K562 (cell line): ENCODE measurements around the gene SULT1A3. TPM values are rescaled to one million over a fixed set of nuclear protein-coding genes. Genes with fewer than 3 reads are reported as not detected.

Source experiments
- ATAC-seq: fragments of 200-7000 bp; cut with Tn5 transposase; 3 replicates; pipeline ENCODE4 v1.9.1; 2020; ENCODE audit warnings: moderate library complexity
- BruUV-seq: library from RNA; stranded (reverse); fragments of 400-500 nt; replicated peaks from 2 replicates; lab custom pipeline; 2021; lab: Mats Ljungman, UMichigan
- CTCF ChIA-PET: fragments of 300-600 bp; formaldehyde crosslinking; extraction: SDS; loops from one replicate; lab custom pipeline; 2021; ENCODE audit warnings: low intra/inter-chr PET ratio; lab: Yijun Ruan, JAX
- POLR2A ChIA-PET: fragments of 300-600, 350-650 bp; sonication (Branson Sonifier 250); formaldehyde crosslinking; extraction: SDS; loops from one replicate; lab custom pipeline; 2021; ENCODE audit warnings: antibody characterized with exemption, inconsistent platforms; lab: Yijun Ruan, JAX
- DNase-seq, 4 experiments: peaks; one replicate each; pipeline versions ENCODE4 v3.0.0 to v3.0.0-alpha.2; 2011 to 2018; ENCODE audit warnings: low spot score in 3 of 4, mixed read lengths in 3 of 4; ENCODE audit errors: extremely low read depth in 1 of 4
- FAIRE-seq: peaks from 2 replicates; lab custom pipeline; 2011; peaks lifted over from hg19 to GRCh38; lab: Jason Lieb, UNC
- H2AFZ ChIP-seq: 2 replicates; pipeline ENCODE4 v1.6.0; 2011; ENCODE audit warnings: low read depth, low read length, control low read depth, inconsistent platforms
- H3K27ac ChIP-seq: fragments of 200-600 bp; 3 replicates; pipeline ENCODE4 v1.8.0; 2011; ENCODE audit warnings: low read depth, mild to moderate bottlenecking, control low read depth, inconsistent platforms, low read length, moderate library complexity, mixed read lengths; ENCODE audit errors: extremely low read depth
- H3K27me3 ChIP-seq, 2 experiments: fragments of 300-600 bp in 1 of 2; 2 replicates in 1 of 2; 3 replicates in 1 of 2; pipeline versions ENCODE4 v1.6.0 to v1.8.0; 2011; ENCODE audit warnings: inconsistent platforms in 2 of 2, low read length in 2 of 2, mild to moderate bottlenecking in 1 of 2, mixed read lengths in 1 of 2, moderate library complexity in 1 of 2; ENCODE audit not compliant: control insufficient read depth in 2 of 2, insufficient read depth in 2 of 2
- H3K36me3 ChIP-seq: fragments of 300-600 bp; 3 replicates; pipeline ENCODE4 v1.8.0; 2011; ENCODE audit warnings: mild to moderate bottlenecking, low read length, inconsistent platforms; ENCODE audit not compliant: control insufficient read depth, insufficient read depth
- H3K4me1 ChIP-seq, 2 experiments: fragments of 200-600 bp in 1 of 2; replicated peaks in 1 of 2; 2 replicates in 1 of 2; 3 replicates in 1 of 2; pipeline versions ENCODE4 v1.5.1 to v1.8.0; 2011; ENCODE audit warnings: inconsistent platforms in 2 of 2, low read length in 2 of 2, mild to moderate bottlenecking in 1 of 2, mixed read lengths in 1 of 2, moderate library complexity in 1 of 2; ENCODE audit not compliant: control insufficient read depth in 2 of 2, insufficient read depth in 2 of 2
- H3K4me2 ChIP-seq: 2 replicates; pipeline ENCODE4 v1.6.1; 2011; ENCODE audit warnings: low read length, control low read depth, inconsistent platforms, mixed read lengths; ENCODE audit not compliant: insufficient read depth
- H3K4me3 ChIP-seq: fragments of 200-600 bp; sonication (generic), shearing (Covaris generic); 2 replicates; pipeline ENCODE4 v1.5.1; 2016; ENCODE audit warnings: control low read depth, inconsistent platforms
- H3K79me2 ChIP-seq: fragments of 200-600 bp; 3 replicates; pipeline ENCODE4 v1.8.0; 2011; ENCODE audit warnings: low read length, inconsistent platforms; ENCODE audit not compliant: control insufficient read depth, insufficient read depth
- H3K9ac ChIP-seq, 2 experiments: 2 replicates each; pipeline versions ENCODE4 v1.6.0 to v1.6.1; 2011; ENCODE audit warnings: low read depth in 2 of 2, low read length in 2 of 2, control low read depth in 1 of 2, inconsistent platforms in 1 of 2, mild to moderate bottlenecking in 1 of 2, mixed read lengths in 1 of 2; ENCODE audit not compliant: insufficient read depth in 1 of 2
- H3K9me1 ChIP-seq: one replicate; pipeline ENCODE4 v1.6.0; 2011; ENCODE audit warnings: inconsistent platforms, mild to moderate bottlenecking, low read length, moderate library complexity; ENCODE audit not compliant: control insufficient read depth, insufficient read depth
- H3K9me3 ChIP-seq: replicated peaks from 2 replicates; pipeline ENCODE4 v1.5.1; 2011; ENCODE audit warnings: low read depth, low read length, inconsistent platforms; ENCODE audit not compliant: control insufficient read depth, insufficient read depth
- H4K20me1 ChIP-seq: replicated peaks from 2 replicates; pipeline ENCODE4 v1.6.1; 2011; ENCODE audit warnings: low read length, inconsistent platforms, mixed read lengths; ENCODE audit not compliant: control insufficient read depth, insufficient read depth
- HDAC2 ChIP-seq: fragments of 450-650 bp; IDR thresholded peaks from 2 replicates; pipeline ENCODE4 v1.6.1; 2016; ENCODE audit warnings: mild to moderate bottlenecking
- RUNX1 ChIP-seq: sonication (generic); IDR thresholded peaks from 2 replicates; pipeline ENCODE4 v1.6.1; 2016; ENCODE audit warnings: antibody characterized with exemption, low read depth
- SREBF2 ChIP-seq: sonication (generic); formaldehyde crosslinking; IDR thresholded peaks from 2 replicates; pipeline ENCODE4 v1.4.0; 2020; ENCODE audit warnings: mild to moderate bottlenecking, missing genetic modification reagents
- ZBTB33 ChIP-seq: sonication (generic); formaldehyde crosslinking; IDR thresholded peaks from 2 replicates; pipeline ENCODE4 v1.8.1; 2023; ENCODE audit warnings: mild to moderate bottlenecking, missing genetic modification reagents
- WGBS: fragments of 100-300 bp; shearing (Covaris generic); methylation state at CpG from one replicate; pipeline ENCODE4 v1.1.6; 2016; ENCODE audit warnings: low coverage, mixed read lengths; ENCODE audit not compliant: insufficient coverage; ENCODE audit errors: missing lambda C conversion rate; 5-methylcytosine and 5-hydroxymethylcytosine counted together
- in situ Hi-C: fragments of 300-500 bp; cut with MboI; formaldehyde crosslinking; loops from 4 replicates; pipeline ENCODE4 v1.15.0; 2018; ENCODE audit warnings: inconsistent platforms, mixed read lengths
- intact Hi-C: fragments of 100-400 bp; cut with micrococcal nuclease; formaldehyde crosslinking; loops from 2 replicates; pipeline ENCODE4 v1.14.2; 2022
- polyA plus RNA-seq, 8 experiments: library from polyadenylated mRNA; depleted of rRNA in 4 of 8; stranded (reverse) in 5 of 8; unstranded in 3 of 8; fragments of >200 nt; fragmentation: Nextera tagmentation in 2 of 8; fragmentation: Illumina TruSeq in 1 of 8; extraction: Ambion mirVana in 2 of 8; extraction: Trizol in 1 of 8; gene quantifications; 2 replicates each; pipeline versions ENCODE4 v1.2.1 to v1.2.3, GENCODE V29; 2011 to 2014; ENCODE audit warnings: inconsistent platforms in 1 of 8, missing spikeins in 1 of 8
- total RNA-seq, 7 experiments: library from RNA; depleted of rRNA in 6 of 7; stranded (reverse); fragments of >200 nt in 6 of 7; fragmentation: Illumina TruSeq in 2 of 7; extraction: Trizol in 2 of 7; gene quantifications; 2 replicates each; pipeline versions ENCODE4 v1.2.1 to v1.2.3, GENCODE V29; 2011 to 2021; ENCODE audit warnings: low replicate concordance in 1 of 7

SULT1A3 gene
- total and polyA plus RNA-seq, 9 of the 15 experiments (the other 6 are each of a cell fraction or from before 2014, with no cell fraction given), result 2.4 to 18.0 (median 7.3) TPM

DNA sequence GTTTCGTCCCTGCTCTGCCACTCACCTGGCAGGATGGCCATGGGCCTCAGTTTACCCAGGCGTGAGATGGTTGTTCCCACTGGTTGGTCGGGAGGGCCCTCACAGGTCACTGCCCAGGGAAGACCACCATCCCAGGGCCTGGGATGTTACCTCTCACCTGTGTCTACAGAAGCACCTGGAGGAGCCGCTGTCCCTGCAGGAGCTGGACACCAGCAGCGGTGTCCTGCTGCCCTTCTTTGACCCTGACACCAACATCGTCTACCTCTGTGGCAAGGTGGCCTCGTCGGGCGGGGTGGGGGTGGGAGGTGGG, 11.5 kb upstream of the SULT1A3 start:
- Histone ChIP-seq H4K20me1 (no peaks in the 10 kb centered on the region), H3K79me2 (no peaks in the 10 kb centered on the region), H3K9ac (0 out of 4 replicates have a peak overlapping the region, but pooled peaks of 1 of the 2 experiments have one; percentile 3), H2AFZ (no peak overlapping the region), H3K27ac (no peak overlapping the region), H3K27me3 (no peaks in the 10 kb centered on the region), H3K9me1 (no peaks in the 10 kb centered on the region), H3K4me2 (0 out of 2 replicates have a peak overlapping the region, but pooled peaks have one; percentile 75), H3K36me3 (0 out of 3 replicates have a peak, but pooled peaks cover 3% of the 10 kb centered on the region), H3K9me3 (no peaks in the 10 kb centered on the region), H3K4me1 (peaks cover 32 to 58% of the 10 kb centered on the region in 2 experiments), H3K4me3 (no peak overlapping the region)
- ATAC-seq (no peak), DNase-seq (no peak), FAIRE-seq (no peak)
- ChIA-PET POLR2A (interaction anchor here (1.2 kb wide), 1 partner anchor 9 kb away, joined by 4 read pairs; no protein-coding TSS in a partner anchor), CTCF (no interaction called here)
- WGBS, result 67% methylated on average over 9 of the region's 9 CpGs
- TF ChIP-seq ZBTB33 (CRISPR knock-in tag) (0 out of 2 replicates have a peak, but pooled peaks have one; percentile 1), HDAC2 (no peak; the same call in 1 of the 2 replicates), SREBF2 (CRISPR knock-in tag) (no peak), RUNX1 (peak; percentile 64; the same call in 1 of the 2 replicates)
- intact Hi-C loops, result no loop called here
- BruUV-seq, result no TSS peak
- in situ Hi-C loops, result loop anchor here (5.0 kb wide), 1 partner anchor 735 kb away; the partner anchor contains the start of genes BOLA2 and SLX1B
